ENCODE data around the gene BANF1.

DNA sequence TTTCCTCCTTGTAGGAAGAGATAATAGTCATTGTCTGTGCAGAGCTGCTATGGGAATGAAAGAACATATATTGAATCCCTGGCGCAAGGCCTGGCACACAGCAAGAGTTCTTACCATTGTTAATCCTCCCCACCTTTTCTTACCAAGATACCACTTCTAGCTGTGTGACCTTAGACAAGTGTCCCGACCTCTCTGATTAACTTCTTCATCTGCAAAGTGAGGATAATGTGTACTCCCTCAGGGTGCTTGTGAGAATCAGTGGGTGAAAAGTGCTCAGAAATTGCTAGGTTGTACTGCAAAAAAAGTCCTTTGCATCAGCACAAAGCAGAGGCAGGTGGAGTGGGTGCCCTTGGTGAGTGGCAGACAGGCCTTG, 5.8 kb downstream of the BANF1 start:
- TF ChIP-seq, protein P1, sequence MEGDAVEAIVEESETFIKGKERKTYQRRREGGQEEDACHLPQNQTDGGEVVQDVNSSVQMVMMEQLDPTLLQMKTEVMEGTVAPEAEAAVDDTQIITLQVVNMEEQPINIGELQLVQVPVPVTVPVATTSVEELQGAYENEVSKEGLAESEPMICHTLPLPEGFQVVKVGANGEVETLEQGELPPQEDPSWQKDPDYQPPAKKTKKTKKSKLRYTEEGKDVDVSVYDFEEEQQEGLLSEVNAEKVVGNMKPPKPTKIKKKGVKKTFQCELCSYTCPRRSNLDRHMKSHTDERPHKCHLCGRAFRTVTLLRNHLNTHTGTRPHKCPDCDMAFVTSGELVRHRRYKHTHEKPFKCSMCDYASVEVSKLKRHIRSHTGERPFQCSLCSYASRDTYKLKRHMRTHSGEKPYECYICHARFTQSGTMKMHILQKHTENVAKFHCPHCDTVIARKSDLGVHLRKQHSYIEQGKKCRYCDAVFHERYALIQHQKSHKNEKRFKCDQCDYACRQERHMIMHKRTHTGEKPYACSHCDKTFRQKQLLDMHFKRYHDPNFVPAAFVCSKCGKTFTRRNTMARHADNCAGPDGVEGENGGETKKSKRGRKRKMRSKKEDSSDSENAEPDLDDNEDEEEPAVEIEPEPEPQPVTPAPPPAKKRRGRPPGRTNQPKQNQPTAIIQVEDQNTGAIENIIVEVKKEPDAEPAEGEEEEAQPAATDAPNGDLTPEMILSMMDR (IDR thresholded peaks at IDR 0.05) = no peak
- TF ChIP-seq POLR2A (IDR thresholded peaks at IDR 0.05) = no peak

All from right lobe of liver (tissue), 4 donors.